Upper lobe of right lung (tissue), 1 donor: ENCODE data around the gene MYRFL. TPM values are rescaled to one million over a fixed set of nuclear protein-coding genes. Genes with fewer than 3 reads are reported as not detected.
A peak's percentile ranks its signal among the peaks of the same experiment; 100 is the strongest.
"Not testable (repeated sequence)": the region's sequence is repeated elsewhere in the genome, so short reads cannot be mapped to it uniquely, and the experiment has no call there.

ENCODE experiments used
- ATAC-seq: fragments of 200-7000 bp; cut with Tn5 transposase; one replicate; pipeline ENCODE4 v1.9.1; 2020; ENCODE audit warnings: mild to moderate bottlenecking, moderate library complexity
- DNase-seq: peaks from one replicate; pipeline ENCODE4 v3.0.0-alpha.2; 2020
- H3K27ac ChIP-seq: fragments of 200-600 bp; one replicate; pipeline ENCODE4 v1.8.0; 2022
- H3K27me3 ChIP-seq: fragments of 200-600 bp; one replicate; pipeline ENCODE4 v1.8.0; 2022; ENCODE audit warnings: mild to moderate bottlenecking
- H3K36me3 ChIP-seq: fragments of 200-600 bp; one replicate; pipeline ENCODE4 v1.8.0; 2022
- H3K4me1 ChIP-seq: fragments of 200-600 bp; one replicate; pipeline ENCODE4 v1.8.0; 2022
- H3K4me3 ChIP-seq: fragments of 200-600 bp; one replicate; pipeline ENCODE4 v1.8.0; 2022; ENCODE audit warnings: mild to moderate bottlenecking
- H3K9me3 ChIP-seq: fragments of 200-600 bp; one replicate; pipeline ENCODE4 v1.8.0; 2022
- CTCF ChIP-seq: fragments of 200-600 bp; IDR thresholded peaks from one replicate; pipeline ENCODE4 v1.8.0; 2022; ENCODE audit warnings: antibody characterized with exemption
- intact Hi-C: fragments of 100-400 bp; cut with DNase I; formaldehyde crosslinking; loops from one replicate; pipeline ENCODE4 v1.11.0; 2022
- long read RNA-seq: library from polyadenylated mRNA; unstranded; transcript quantifications from one replicate; pipeline ENCODE4 v2.0.0, GENCODE V29; 2021
- total RNA-seq: library from RNA; stranded (reverse); fragmentation: NEBNext Ultra II Directional; extraction: Animal tissue kit (Norgen Biotek cat#: 25700); gene quantifications from one replicate; pipeline ENCODE4 v1.2.1, GENCODE V29; 2021
- donor health status: DM: no; HTN: yes; CAD: no; lungs with severe emphysema.

The MYRFL gene
- not detected for total RNA-seq
- long read RNA-seq: 0 reads

DNA sequence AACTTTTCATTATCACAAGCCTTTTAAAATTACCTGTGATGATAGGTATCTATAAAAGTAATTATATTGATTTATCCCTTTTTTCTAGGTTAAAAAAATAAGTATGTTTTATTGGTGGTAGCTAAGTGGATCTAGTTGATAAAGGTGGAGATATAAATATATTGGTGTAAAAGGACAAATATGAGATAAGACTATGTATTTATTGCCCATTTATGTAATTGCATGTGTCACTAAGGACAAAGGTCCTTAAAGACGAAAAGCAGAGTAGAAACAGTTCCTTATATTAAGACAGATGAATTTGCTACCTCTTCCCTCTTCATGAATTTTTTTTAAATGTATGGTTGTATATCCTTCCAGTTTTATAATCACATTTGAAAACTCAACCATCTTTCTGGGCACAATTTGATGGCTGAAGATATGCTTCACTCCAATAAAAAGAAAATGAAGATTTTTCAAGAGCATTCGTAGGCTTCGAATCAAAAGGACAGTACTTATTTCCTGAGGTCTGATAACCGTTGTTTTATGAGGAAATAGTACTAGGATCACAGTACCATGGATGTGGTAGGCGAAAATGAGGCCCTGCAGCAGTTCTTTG is at the start of gene MYRFL:
Gene MYRFL (plus strand): TSS at position 262 of the 595 bp plus-strand sequence. CDS start 291 bp downstream, at position 553.
- H3K4me3 ChIP-seq: no peak within 1 kb of the TSS
- no peaks in the 10 kb centered on the region for H3K27me3 ChIP-seq
- DNase-seq: no peak
- H3K4me1 ChIP-seq: peaks cover 7% of the 10 kb centered on the region
- intact Hi-C loops: no loop called here
- no peak within 1 kb of the TSS for H3K27ac ChIP-seq
- H3K36me3 ChIP-seq: no peaks in the 10 kb centered on the region
- no peak for TF ChIP-seq CTCF
- no peak for ATAC-seq
- no peaks in the 10 kb centered on the region for H3K9me3 ChIP-seq

DNA sequence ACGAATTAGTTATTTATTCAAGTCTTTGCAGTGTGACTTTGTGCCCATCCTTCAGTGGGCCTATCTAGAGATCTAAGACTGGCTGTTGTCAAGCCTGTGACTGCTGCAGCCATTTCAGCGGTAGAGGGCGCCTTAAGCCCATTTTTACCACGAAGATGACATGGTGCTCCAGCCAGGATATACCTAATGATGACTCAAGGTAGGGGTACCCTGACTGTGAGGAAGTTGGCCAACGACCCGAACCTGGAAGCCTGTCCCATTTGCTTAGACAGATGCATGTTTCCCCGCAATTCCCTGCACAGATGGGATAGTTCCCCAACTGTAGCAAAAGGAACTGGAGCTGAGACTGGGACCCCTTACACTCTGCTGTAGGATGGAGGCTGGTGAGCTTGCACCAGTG is 45.1 kb upstream of the MYRFL start:
- Histone ChIP-seq H3K36me3 (no peaks in the 10 kb centered on the region), H3K9me3 (peaks cover 3% of the 10 kb centered on the region), H3K27me3 (no peaks in the 10 kb centered on the region), H3K4me3 (no peak overlapping the region), H3K27ac (no peak overlapping the region), H3K4me1 (no peaks in the 10 kb centered on the region)
- DNase-seq (no peak), ATAC-seq (peak; percentile 44)
- intact Hi-C loops: no loop called here
- TF ChIP-seq CTCF: peak; percentile 17

DNA sequence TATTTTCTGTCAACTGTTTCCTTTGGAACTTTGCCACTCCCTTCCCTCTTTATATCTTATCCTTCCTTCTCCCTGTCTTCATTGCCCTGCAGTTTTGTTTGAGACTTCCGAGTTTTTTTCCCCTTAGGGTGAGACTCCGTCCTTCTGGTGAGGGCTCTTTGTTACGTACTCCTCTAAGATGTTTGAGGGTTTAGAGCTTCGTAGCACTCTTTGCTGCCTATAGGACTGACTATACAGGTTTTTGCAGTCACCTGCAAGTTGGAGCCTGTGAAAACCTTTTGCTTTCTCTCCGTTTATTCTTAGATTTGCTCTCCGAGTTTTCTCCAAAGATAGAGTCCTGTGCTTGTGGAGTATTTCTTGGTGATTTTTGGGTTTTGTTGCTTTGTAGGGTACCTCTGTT is 41.7 kb upstream of the MYRFL start:
- TF ChIP-seq CTCF: no peak
- Histone ChIP-seq H3K4me3 (no peak overlapping the region), H3K27ac (no peak overlapping the region), H3K36me3 (no peaks in the 10 kb centered on the region), H3K9me3 (peaks cover 3% of the 10 kb centered on the region), H3K4me1 (no peaks in the 10 kb centered on the region), H3K27me3 (no peaks in the 10 kb centered on the region)
- intact Hi-C loops: no loop called here
- ATAC-seq: no peak
- no peak for DNase-seq

DNA sequence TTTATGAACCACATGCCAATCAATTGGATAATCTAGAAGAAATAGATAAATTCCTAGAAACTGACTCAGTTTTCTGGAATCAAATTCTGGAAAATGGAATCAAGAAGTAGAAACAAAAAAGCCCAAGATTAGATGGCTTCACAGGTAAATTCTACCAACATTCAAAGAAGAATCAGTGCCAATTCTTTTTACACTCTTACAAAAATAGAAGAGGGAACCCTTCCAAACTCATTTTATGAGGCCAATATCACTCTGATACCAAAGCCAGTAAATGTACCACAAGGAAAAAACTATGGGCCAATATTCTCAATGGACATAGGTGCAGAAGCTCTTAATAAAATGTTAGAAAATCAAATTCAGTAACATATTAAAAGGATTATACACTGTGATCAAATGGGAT is 35.7 kb upstream of the MYRFL start:
- no peak for TF ChIP-seq CTCF
- Histone ChIP-seq H3K27ac (no peak overlapping the region), H3K36me3 (no peaks in the 10 kb centered on the region), H3K4me1 (no peaks in the 10 kb centered on the region), H3K27me3 (no peaks in the 10 kb centered on the region), H3K9me3 (peaks cover 9% of the 10 kb centered on the region), H3K4me3 (no peak overlapping the region)
- ATAC-seq (no peak), DNase-seq (no peak)
- intact Hi-C loops: no loop called here

- TF ChIP-seq CTCF: no peak
- DNase-seq: no peak
- no peak overlapping the region for H3K4me3 ChIP-seq
- intact Hi-C loops: no loop called here
- peaks cover 9% of the 10 kb centered on the region for H3K9me3 ChIP-seq
- no peak for ATAC-seq
- no peaks in the 10 kb centered on the region for H3K4me1 ChIP-seq
- H3K36me3 ChIP-seq: peaks cover 11% of the 10 kb centered on the region
- H3K27me3 ChIP-seq: no peaks in the 10 kb centered on the region
- H3K27ac ChIP-seq: no peak overlapping the region
Measured at GRCh38 chr12:69792533-69792932, 32.5 kb upstream of the MYRFL start.

GRCh38 chr12:69807101-69807897 is 17.7 kb upstream of the MYRFL start:
- H3K9me3 ChIP-seq, intact Hi-C loops, ATAC-seq, H3K27ac ChIP-seq, H3K4me3 ChIP-seq, H3K4me1 ChIP-seq, H3K27me3 ChIP-seq, DNase-seq, H3K36me3 ChIP-seq: not testable (repeated sequence)
